HepG2 (cell line): Measurements from ENCODE around the gene SIAH2. TPM values are rescaled to one million over a fixed set of nuclear protein-coding genes. Genes with fewer than 3 reads are reported as not detected.
A peak's percentile ranks its signal among the peaks of the same experiment; 100 is the strongest.

Source experiments
- FOXA3 ChIP-seq: IDR thresholded peaks from 2 replicates; pipeline ENCODE4 v1.6.1; 2016; ENCODE audit warnings: missing genetic modification reagents, missing compliant biosample characterization
- JUNB ChIP-seq: sonication (generic); formaldehyde crosslinking; IDR thresholded peaks from 2 replicates; pipeline ENCODE4 v1.8.0; 2022; ENCODE audit warnings: missing genetic modification reagents, mild to moderate bottlenecking, borderline replicate concordance
- KDM5B ChIP-seq: sonication (generic); formaldehyde crosslinking; IDR thresholded peaks from 2 replicates; pipeline ENCODE4 v1.4.0; 2020; ENCODE audit warnings: missing genetic modification reagents, mild to moderate bottlenecking, borderline replicate concordance
- SAFB2 ChIP-seq: sonication (generic); formaldehyde crosslinking; IDR thresholded peaks from 2 replicates; pipeline ENCODE4 v1.5.1; 2020; ENCODE audit warnings: missing genetic modification reagents, low read depth, mild to moderate bottlenecking, borderline replicate concordance
- ZNF225 ChIP-seq: sonication (generic); formaldehyde crosslinking; IDR thresholded peaks from 2 replicates; pipeline ENCODE4 v1.4.0; 2020; ENCODE audit warnings: mild to moderate bottlenecking, missing genetic modification reagents
- ZNF329 ChIP-seq: sonication (generic); formaldehyde crosslinking; IDR thresholded peaks from 2 replicates; pipeline ENCODE4 v1.9.0; 2021; ENCODE audit warnings: low read depth, mild to moderate bottlenecking, missing genetic modification reagents
- polyA plus RNA-seq, 8 experiments: library from polyadenylated mRNA; depleted of rRNA in 3 of 8; stranded (reverse) in 7 of 8; unstranded in 1 of 8; fragments of >200 nt; fragmentation: Illumina TruSeq in 4 of 8; extraction: Trizol in 4 of 8; gene quantifications; 2 replicates each; pipeline versions ENCODE4 v1.2.1 to v1.2.3, GENCODE V29; 2011 to 2016; ENCODE audit warnings: low read depth in 4 of 8, missing spikeins in 1 of 8, mixed read lengths in 1 of 8; ENCODE audit not compliant: insufficient read depth in 1 of 8
- total RNA-seq, 5 experiments: library from RNA; depleted of rRNA; stranded (reverse); fragments of >200 nt; fragmentation: Illumina TruSeq; extraction: Trizol; gene quantifications; 2 replicates each; pipeline ENCODE4 v1.2.3, GENCODE V29; 2016; ENCODE audit warnings: low read depth in 1 of 5
- TF ChIP-seq, protein P1 (sequence below): sonication (generic); formaldehyde crosslinking; IDR thresholded peaks from 2 replicates; pipeline ENCODE4 v1.4.0; 2020; ENCODE audit warnings: mild to moderate bottlenecking, missing genetic modification reagents
- TF ChIP-seq, protein P2 (sequence below): sonication (generic); formaldehyde crosslinking; IDR thresholded peaks from 2 replicates; pipeline ENCODE4 v1.8.1; 2022; ENCODE audit warnings: mild to moderate bottlenecking, missing genetic modification reagents
- TF ChIP-seq, protein P3 (sequence below): sonication (generic); formaldehyde crosslinking; IDR thresholded peaks from 2 replicates; pipeline ENCODE4 v1.4.0; 2020; ENCODE audit warnings: mild to moderate bottlenecking, low read depth, missing genetic modification reagents
- TF ChIP-seq, protein P4 (sequence below), 2 experiments: sonication (generic) in 1 of 2; formaldehyde crosslinking in 1 of 2; IDR thresholded peaks; 2 replicates each; pipeline versions ENCODE4 v1.4.0 to v1.6.1; 2016 to 2020; ENCODE audit warnings: borderline replicate concordance in 1 of 2, low read depth in 1 of 2, mild to moderate bottlenecking in 1 of 2, missing genetic modification reagents in 1 of 2

The SIAH2 gene
- total and polyA plus RNA-seq, 2 of the 13 experiments (the other 11 are each of a cell fraction or from before 2014, with no cell fraction given) = 71.8 to 117 TPM

DNA sequence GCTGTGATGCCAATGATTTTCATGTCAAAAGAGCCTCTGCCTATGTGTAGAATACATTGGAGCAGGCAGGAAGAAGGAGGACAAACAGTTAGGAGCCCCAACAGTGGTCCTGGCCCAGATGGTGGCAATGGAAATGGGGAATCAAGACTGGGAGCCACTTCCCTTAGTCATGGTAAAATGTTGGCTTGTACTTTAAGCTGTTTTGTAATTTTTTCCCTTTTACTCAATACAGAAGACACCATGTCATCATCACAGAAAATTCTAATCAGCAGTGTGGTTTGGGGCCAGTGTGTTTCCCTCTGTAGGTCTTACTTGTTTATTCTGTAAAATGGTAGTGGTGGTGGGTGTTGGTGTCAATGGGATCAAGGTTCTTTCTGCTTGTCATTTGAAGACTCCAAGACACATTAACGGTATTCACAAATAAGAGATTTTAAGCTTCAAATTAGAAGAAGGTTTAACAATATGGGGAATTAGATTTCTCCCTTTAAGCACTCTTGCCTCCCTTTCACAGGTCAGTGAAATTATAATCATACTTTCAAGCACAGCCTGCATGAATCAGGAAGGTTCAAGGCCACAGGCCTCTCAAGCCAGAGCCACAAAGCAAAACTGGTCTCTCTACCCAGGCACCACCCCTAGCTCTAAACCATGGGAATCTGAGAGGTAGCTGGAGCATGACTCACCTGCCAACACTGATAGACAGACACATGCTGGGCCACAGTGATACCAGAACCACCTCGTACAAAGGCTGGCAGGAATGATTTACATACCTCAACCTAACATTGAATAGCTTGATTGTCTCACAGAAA, 24.9 kb downstream of the SIAH2 start (continued):
- TF ChIP-seq, protein P1, sequence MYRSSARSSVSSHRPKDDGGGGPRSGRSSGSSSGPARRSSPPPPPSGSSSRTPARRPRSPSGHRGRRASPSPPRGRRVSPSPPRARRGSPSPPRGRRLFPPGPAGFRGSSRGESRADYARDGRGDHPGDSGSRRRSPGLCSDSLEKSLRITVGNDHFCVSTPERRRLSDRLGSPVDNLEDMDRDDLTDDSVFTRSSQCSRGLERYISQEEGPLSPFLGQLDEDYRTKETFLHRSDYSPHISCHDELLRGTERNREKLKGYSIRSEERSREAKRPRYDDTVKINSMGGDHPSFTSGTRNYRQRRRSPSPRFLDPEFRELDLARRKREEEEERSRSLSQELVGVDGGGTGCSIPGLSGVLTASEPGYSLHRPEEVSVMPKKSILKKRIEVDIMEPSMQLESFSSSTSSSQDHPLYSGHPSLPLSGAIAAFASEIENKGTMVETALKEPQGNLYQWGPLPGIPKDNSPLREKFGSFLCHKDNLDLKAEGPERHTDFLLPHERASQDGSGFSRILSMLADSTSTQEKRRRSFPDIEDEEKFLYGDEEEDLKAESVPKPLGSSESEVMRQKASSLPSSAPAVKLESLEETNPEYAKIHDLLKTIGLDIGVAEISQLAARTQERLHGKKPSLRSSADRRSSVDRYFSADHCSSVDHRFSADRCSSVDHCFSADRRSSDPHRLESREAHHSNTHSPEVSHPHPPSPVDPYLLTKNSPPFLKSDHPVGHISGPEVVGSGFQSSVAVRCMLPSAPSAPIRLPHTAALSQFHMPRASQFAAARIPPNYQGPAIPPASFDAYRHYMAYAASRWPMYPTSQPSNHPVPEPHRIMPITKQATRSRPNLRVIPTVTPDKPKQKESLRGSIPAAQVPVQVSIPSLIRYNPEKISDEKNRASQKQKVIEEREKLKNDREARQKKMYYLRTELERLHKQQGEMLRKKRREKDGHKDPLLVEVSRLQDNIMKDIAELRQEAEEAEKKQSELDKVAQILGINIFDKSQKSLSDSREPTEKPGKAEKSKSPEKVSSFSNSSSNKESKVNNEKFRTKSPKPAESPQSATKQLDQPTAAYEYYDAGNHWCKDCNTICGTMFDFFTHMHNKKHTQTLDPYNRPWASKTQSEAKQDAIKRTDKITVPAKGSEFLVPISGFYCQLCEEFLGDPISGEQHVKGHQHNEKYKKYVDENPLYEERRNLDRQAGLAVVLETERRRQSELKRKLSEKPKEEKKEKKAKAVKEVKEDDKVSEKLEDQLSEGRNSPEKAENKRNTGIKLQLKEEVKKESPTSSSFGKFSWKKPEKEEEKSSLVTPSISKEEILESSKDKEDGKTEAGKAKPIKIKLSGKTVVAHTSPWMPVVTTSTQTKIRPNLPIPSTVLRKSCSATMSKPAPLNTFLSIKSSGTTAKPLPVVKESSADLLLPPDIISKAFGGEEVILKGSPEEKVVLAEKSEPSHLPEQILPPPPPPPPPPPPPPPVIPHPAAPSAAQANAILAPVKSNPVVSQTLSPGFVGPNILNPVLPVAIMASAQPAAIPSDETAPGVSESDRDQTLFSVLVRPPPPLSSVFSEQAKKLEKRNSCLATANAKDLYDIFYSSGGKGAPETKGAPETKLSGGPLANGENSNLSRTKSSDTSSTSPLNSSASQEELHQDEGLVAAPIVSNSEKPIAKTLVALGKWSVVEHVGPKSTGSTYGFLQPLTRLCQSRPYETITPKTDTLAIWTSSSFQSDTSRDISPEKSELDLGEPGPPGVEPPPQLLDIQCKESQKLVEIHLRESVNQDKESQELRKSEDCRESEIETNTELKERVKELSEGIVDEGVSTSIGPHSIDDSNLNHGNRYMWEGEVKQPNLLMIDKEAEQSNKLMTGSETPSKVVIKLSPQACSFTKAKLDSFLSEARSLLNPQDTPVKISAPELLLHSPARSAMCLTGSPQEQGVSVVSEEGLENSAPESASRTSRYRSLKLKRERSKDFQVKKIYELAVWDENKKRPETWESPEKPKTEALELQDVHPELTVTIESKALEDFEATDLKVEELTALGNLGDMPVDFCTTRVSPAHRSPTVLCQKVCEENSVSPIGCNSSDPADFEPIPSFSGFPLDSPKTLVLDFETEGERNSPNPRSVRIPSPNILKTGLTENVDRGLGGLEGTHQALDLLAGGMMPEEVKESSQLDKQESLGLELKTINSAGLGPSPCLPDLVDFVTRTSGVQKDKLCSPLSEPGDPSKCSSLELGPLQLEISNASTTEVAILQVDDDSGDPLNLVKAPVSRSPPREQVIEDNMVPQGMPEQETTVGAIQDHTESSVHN (CRISPR knock-in tag) = no peak
- TF ChIP-seq KDM5B (CRISPR knock-in tag) (no peak), FOXA3 (no peak; the same call in 1 of the 2 replicates), ZNF329 (CRISPR knock-in tag) (peak; percentile 75; the same call in 1 of the 2 replicates), ZNF225 (CRISPR knock-in tag) (no peak), JUNB (peak; percentile 64; the same call in 1 of the 2 replicates), SAFB2 (CRISPR knock-in tag) (no peak; the same call in 1 of the 2 replicates)
- TF ChIP-seq, protein P2, sequence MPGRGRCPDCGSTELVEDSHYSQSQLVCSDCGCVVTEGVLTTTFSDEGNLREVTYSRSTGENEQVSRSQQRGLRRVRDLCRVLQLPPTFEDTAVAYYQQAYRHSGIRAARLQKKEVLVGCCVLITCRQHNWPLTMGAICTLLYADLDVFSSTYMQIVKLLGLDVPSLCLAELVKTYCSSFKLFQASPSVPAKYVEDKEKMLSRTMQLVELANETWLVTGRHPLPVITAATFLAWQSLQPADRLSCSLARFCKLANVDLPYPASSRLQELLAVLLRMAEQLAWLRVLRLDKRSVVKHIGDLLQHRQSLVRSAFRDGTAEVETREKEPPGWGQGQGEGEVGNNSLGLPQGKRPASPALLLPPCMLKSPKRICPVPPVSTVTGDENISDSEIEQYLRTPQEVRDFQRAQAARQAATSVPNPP (CRISPR knock-in tag) = no peak
- TF ChIP-seq, protein P3, sequence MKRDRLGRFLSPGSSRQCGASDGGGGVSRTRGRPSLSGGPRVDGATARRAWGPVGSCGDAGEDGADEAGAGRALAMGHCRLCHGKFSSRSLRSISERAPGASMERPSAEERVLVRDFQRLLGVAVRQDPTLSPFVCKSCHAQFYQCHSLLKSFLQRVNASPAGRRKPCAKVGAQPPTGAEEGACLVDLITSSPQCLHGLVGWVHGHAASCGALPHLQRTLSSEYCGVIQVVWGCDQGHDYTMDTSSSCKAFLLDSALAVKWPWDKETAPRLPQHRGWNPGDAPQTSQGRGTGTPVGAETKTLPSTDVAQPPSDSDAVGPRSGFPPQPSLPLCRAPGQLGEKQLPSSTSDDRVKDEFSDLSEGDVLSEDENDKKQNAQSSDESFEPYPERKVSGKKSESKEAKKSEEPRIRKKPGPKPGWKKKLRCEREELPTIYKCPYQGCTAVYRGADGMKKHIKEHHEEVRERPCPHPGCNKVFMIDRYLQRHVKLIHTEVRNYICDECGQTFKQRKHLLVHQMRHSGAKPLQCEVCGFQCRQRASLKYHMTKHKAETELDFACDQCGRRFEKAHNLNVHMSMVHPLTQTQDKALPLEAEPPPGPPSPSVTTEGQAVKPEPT (CRISPR knock-in tag) = no peak
- TF ChIP-seq, protein P4, sequence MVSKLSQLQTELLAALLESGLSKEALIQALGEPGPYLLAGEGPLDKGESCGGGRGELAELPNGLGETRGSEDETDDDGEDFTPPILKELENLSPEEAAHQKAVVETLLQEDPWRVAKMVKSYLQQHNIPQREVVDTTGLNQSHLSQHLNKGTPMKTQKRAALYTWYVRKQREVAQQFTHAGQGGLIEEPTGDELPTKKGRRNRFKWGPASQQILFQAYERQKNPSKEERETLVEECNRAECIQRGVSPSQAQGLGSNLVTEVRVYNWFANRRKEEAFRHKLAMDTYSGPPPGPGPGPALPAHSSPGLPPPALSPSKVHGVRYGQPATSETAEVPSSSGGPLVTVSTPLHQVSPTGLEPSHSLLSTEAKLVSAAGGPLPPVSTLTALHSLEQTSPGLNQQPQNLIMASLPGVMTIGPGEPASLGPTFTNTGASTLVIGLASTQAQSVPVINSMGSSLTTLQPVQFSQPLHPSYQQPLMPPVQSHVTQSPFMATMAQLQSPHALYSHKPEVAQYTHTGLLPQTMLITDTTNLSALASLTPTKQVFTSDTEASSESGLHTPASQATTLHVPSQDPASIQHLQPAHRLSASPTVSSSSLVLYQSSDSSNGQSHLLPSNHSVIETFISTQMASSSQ (IDR thresholded peaks at IDR 0.05; ENCODE audit: low read depth) = no peak
- TF ChIP-seq, protein P4 (CRISPR knock-in tag; IDR thresholded peaks at IDR 0.05; ENCODE audit: borderline replicate concordance) = no peak; the same call in 1 of the 2 replicates
